ENCODE data around the gene PTPRA. TPM values are rescaled to one million over a fixed set of nuclear protein-coding genes. Genes with fewer than 3 reads are reported as not detected.
"Not testable (repeated sequence)": the region's sequence is repeated elsewhere in the genome, so short reads cannot be mapped to it uniquely, and the experiment has no call there.

The PTPRA gene
- total RNA-seq, 1 donor from 2014 or later = 92.0 TPM

- H3K27me3 Mint-ChIP-seq (ENCODE audit: low read depth) = no peaks in the 10 kb centered on the region
- no peak overlapping the region for H3K4me3 Mint-ChIP-seq (ENCODE audit: low read depth)
- no peak overlapping the region for H3K27ac Mint-ChIP-seq
- DNase-seq (ENCODE audit: low spot score) = no peak
- peaks cover 21% of the 10 kb centered on the region for H3K4me1 Mint-ChIP-seq (ENCODE audit: low read depth)
- H3K36me3 Mint-ChIP-seq (ENCODE audit: low read depth) = peaks cover 64% of the 10 kb centered on the region
- intact Hi-C loops (cut with micrococcal nuclease) = loop anchor here (5.0 kb wide), 1 partner anchor 316 kb away; no protein-coding TSS in a partner anchor
- no peaks in the 10 kb centered on the region for H3K9me3 Mint-ChIP-seq
Observed at GRCh38 chr20:3003416-3003815, 130.1 kb downstream of the PTPRA start.

- Mint-ChIP-seq H3K27me3 (ENCODE audit: low read depth) (no peaks in the 10 kb centered on the region), H3K4me1 (ENCODE audit: low read depth) (peaks cover 57% of the 10 kb centered on the region), H3K9me3 (no peaks in the 10 kb centered on the region), H3K36me3 (ENCODE audit: low read depth) (peaks cover 61% of the 10 kb centered on the region), H3K4me3 (ENCODE audit: low read depth) (peak overlapping the region; percentile 1), H3K27ac (peak overlapping the region; percentile 94)
- intact Hi-C loops (cut with micrococcal nuclease) = loop anchor here (1.0 to 10.0 kb wide), 3 partner anchors 18 to 486 kb away; no protein-coding TSS in a partner anchor
- no peak for DNase-seq (ENCODE audit: low spot score)
Observed at GRCh38 chr20:3010985-3011723, 137.9 kb downstream of the PTPRA start.

- Mint-ChIP-seq H3K4me1 (ENCODE audit: low read depth) (peaks cover 60% of the 10 kb centered on the region), H3K27ac (peak overlapping the region; percentile 94), H3K9me3 (no peaks in the 10 kb centered on the region)
Observed at GRCh38 chr20:3011752-3012151, 138.5 kb downstream of the PTPRA start.

GRCh38 chr20:3013771-3014170 is 140.5 kb downstream of the PTPRA start:
- Mint-ChIP-seq H3K4me1 (ENCODE audit: low read depth) (peaks cover 59% of the 10 kb centered on the region), H3K27ac (peak overlapping the region; percentile 71)
- intact Hi-C loops (cut with micrococcal nuclease) = loop anchor here (1.0 to 10.0 kb wide), 6 partner anchors 29 to 489 kb away; partner anchors contain the start of gene PTPRA

More at GRCh38 chr20:3011752-3012151, 138.5 kb downstream of the PTPRA start:
- intact Hi-C loops (cut with micrococcal nuclease) = loop anchor here (1.0 to 10.0 kb wide), 3 partner anchors 18 to 487 kb away; no protein-coding TSS in a partner anchor
- DNase-seq (ENCODE audit: low spot score) = peak; percentile 18
- peaks cover 64% of the 10 kb centered on the region for H3K36me3 Mint-ChIP-seq (ENCODE audit: low read depth)
- H3K27me3 Mint-ChIP-seq (ENCODE audit: low read depth) = no peaks in the 10 kb centered on the region
- peak overlapping the region; percentile 22 for H3K4me3 Mint-ChIP-seq (ENCODE audit: low read depth)

GRCh38 chr20:3014179-3014578 is 140.9 kb downstream of the PTPRA start:
- no peaks in the 10 kb centered on the region for H3K9me3 Mint-ChIP-seq
- no peak for DNase-seq (ENCODE audit: low spot score)
- peaks cover 55% of the 10 kb centered on the region for H3K4me1 Mint-ChIP-seq (ENCODE audit: low read depth)
- H3K4me3 Mint-ChIP-seq (ENCODE audit: low read depth) = no peak overlapping the region
- peaks cover 57% of the 10 kb centered on the region for H3K36me3 Mint-ChIP-seq (ENCODE audit: low read depth)
- H3K27ac Mint-ChIP-seq = peak overlapping the region; percentile 94
- no peaks in the 10 kb centered on the region for H3K27me3 Mint-ChIP-seq (ENCODE audit: low read depth)
- intact Hi-C loops (cut with micrococcal nuclease) = loop anchor here (1.0 to 10.0 kb wide), 6 partner anchors 30 to 489 kb away; partner anchors contain the start of gene PTPRA

More at GRCh38 chr20:3013771-3014170, 140.5 kb downstream of the PTPRA start:
- no peaks in the 10 kb centered on the region for H3K9me3 Mint-ChIP-seq
- no peak for DNase-seq (ENCODE audit: low spot score)
- H3K36me3 Mint-ChIP-seq (ENCODE audit: low read depth) = peaks cover 61% of the 10 kb centered on the region
- no peak overlapping the region for H3K4me3 Mint-ChIP-seq (ENCODE audit: low read depth)
- no peaks in the 10 kb centered on the region for H3K27me3 Mint-ChIP-seq (ENCODE audit: low read depth)

- intact Hi-C loops (cut with micrococcal nuclease) = loop anchor here (1.0 to 10.0 kb wide), 7 partner anchors 30 to 490 kb away; partner anchors contain the start of gene PTPRA
Observed at GRCh38 chr20:3014662-3015061, 141.4 kb downstream of the PTPRA start.

GRCh38 chr20:3015302-3015701 is 142.0 kb downstream of the PTPRA start:
- intact Hi-C loops (cut with micrococcal nuclease) = loop anchor here (1.0 to 10.0 kb wide), 3 partner anchors 60 to 491 kb away; partner anchors contain the start of gene PTPRA
- H3K27me3 Mint-ChIP-seq (ENCODE audit: low read depth); H3K9me3 Mint-ChIP-seq; DNase-seq (ENCODE audit: low spot score); H3K4me3 Mint-ChIP-seq (ENCODE audit: low read depth): not testable (repeated sequence)
- H3K4me1 Mint-ChIP-seq (ENCODE audit: low read depth) = peaks cover 50% of the 10 kb centered on the region
- peak overlapping the region; percentile 94 for H3K27ac Mint-ChIP-seq
- H3K36me3 Mint-ChIP-seq (ENCODE audit: low read depth) = peaks cover 53% of the 10 kb centered on the region

More at GRCh38 chr20:3014662-3015061, 141.4 kb downstream of the PTPRA start:
- Mint-ChIP-seq H3K9me3 (no peaks in the 10 kb centered on the region), H3K27me3 (ENCODE audit: low read depth) (no peaks in the 10 kb centered on the region), H3K4me1 (ENCODE audit: low read depth) (peaks cover 50% of the 10 kb centered on the region), H3K27ac (peak overlapping the region; percentile 94), H3K36me3 (ENCODE audit: low read depth) (peaks cover 52% of the 10 kb centered on the region), H3K4me3 (ENCODE audit: low read depth) (peak overlapping the region; percentile 4)
- DNase-seq (ENCODE audit: low spot score) = no peak

GRCh38 chr20:3021327-3021726 is 148.0 kb downstream of the PTPRA start:
- intact Hi-C loops (cut with micrococcal nuclease) = no loop called here
- H3K9me3 Mint-ChIP-seq = no peaks in the 10 kb centered on the region

GRCh38 chr20:3021777-3022176 is 148.5 kb downstream of the PTPRA start:
- no peaks in the 10 kb centered on the region for H3K9me3 Mint-ChIP-seq
- peaks cover 11% of the 10 kb centered on the region for H3K4me1 Mint-ChIP-seq (ENCODE audit: low read depth)
- peak overlapping the region; percentile 21 for H3K27ac Mint-ChIP-seq
- no peak for DNase-seq (ENCODE audit: low spot score)
- H3K27me3 Mint-ChIP-seq (ENCODE audit: low read depth) = no peaks in the 10 kb centered on the region
- no peak overlapping the region for H3K4me3 Mint-ChIP-seq (ENCODE audit: low read depth)
- H3K36me3 Mint-ChIP-seq (ENCODE audit: low read depth) = peaks cover 76% of the 10 kb centered on the region
- intact Hi-C loops (cut with micrococcal nuclease) = no loop called here

More at GRCh38 chr20:3021327-3021726, 148.0 kb downstream of the PTPRA start:
- Mint-ChIP-seq H3K27me3 (ENCODE audit: low read depth) (no peaks in the 10 kb centered on the region), H3K4me1 (ENCODE audit: low read depth) (peaks cover 14% of the 10 kb centered on the region), H3K36me3 (ENCODE audit: low read depth) (peaks cover 76% of the 10 kb centered on the region), H3K27ac (peak overlapping the region; percentile 36), H3K4me3 (ENCODE audit: low read depth) (no peak overlapping the region)
- no peak for DNase-seq (ENCODE audit: low spot score)

GRCh38 chr20:3022559-3023490 is 149.5 kb downstream of the PTPRA start:
- DNase-seq (ENCODE audit: low spot score); H3K27ac Mint-ChIP-seq; H3K9me3 Mint-ChIP-seq; H3K27me3 Mint-ChIP-seq (ENCODE audit: low read depth); intact Hi-C loops (cut with micrococcal nuclease); H3K4me1 Mint-ChIP-seq (ENCODE audit: low read depth); H3K4me3 Mint-ChIP-seq (ENCODE audit: low read depth): not testable (repeated sequence)
- peaks cover 76% of the 10 kb centered on the region for H3K36me3 Mint-ChIP-seq (ENCODE audit: low read depth)

- no peak for DNase-seq (ENCODE audit: low spot score)
- Mint-ChIP-seq H3K27ac (no peak overlapping the region), H3K36me3 (ENCODE audit: low read depth) (peaks cover 63% of the 10 kb centered on the region), H3K4me1 (ENCODE audit: low read depth) (peaks cover 4% of the 10 kb centered on the region), H3K4me3 (ENCODE audit: low read depth) (no peak overlapping the region), H3K9me3 (no peaks in the 10 kb centered on the region), H3K27me3 (ENCODE audit: low read depth) (no peaks in the 10 kb centered on the region)
- intact Hi-C loops (cut with micrococcal nuclease) = no loop called here
Observed at GRCh38 chr20:3027987-3028386, 154.7 kb downstream of the PTPRA start.

- H3K36me3 Mint-ChIP-seq (ENCODE audit: low read depth) = peaks cover 57% of the 10 kb centered on the region
- H3K4me3 Mint-ChIP-seq (ENCODE audit: low read depth) = no peak overlapping the region
- no peaks in the 10 kb centered on the region for H3K27me3 Mint-ChIP-seq (ENCODE audit: low read depth)
- H3K4me1 Mint-ChIP-seq (ENCODE audit: low read depth) = peaks cover 4% of the 10 kb centered on the region
- intact Hi-C loops (cut with micrococcal nuclease) = loop anchor here (5.0 kb wide), 1 partner anchor 44 kb away; no protein-coding TSS in a partner anchor
- H3K27ac Mint-ChIP-seq = no peak overlapping the region
- no peaks in the 10 kb centered on the region for H3K9me3 Mint-ChIP-seq
- no peak for DNase-seq (ENCODE audit: low spot score)
Observed at GRCh38 chr20:3031524-3032147, 158.4 kb downstream of the PTPRA start.
